Inferior parietal cortex (tissue), 1 donor: ENCODE results near the gene IL1R1.

Experiments
- DNase-seq: peaks from one replicate; pipeline ENCODE4 v3.0.0-alpha.2; 2016; ENCODE audit errors: extremely low spot score

IL1R1 gene

DNA sequence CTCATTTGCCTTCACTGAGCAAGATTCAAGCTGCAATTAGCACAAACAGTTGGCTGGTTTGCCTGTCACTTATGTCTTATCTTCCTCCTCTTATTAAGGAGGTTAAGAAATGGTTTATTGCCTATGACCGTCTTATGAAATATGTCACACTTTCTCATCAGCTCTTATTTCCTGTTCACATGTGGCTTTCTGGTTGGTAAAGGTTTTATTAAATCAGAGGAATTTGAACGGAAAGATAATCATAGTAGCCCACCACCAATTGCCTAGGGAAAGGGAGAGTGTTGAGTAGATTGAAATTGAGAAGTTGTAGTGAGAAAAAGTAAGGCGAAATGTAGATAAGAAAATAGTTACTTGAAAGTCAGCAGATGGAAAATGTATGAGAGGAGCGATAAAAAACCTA, 4.2 kb upstream of the IL1R1 start:
- DNase-seq, result no peak

DNA sequence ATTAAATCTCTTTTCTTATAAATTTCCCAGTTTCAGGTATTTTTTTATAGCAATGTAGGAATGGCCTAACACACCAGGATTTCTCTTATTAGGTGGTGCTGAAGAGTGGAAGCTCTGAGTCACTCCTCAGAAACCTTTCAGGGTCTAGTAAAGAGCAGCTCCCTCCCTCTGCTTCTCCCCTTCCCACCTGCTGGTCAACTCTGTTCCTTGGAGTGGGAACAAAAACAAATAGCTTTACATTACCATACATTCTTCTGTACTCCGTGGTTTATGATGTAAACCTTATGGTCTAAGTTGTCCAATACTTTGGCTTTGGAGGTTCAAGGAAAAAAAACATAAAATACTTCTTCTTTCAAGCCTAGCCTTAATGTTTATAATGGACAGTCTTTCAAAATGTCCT, 2.7 kb upstream of the IL1R1 start:
- no peak for DNase-seq

DNA sequence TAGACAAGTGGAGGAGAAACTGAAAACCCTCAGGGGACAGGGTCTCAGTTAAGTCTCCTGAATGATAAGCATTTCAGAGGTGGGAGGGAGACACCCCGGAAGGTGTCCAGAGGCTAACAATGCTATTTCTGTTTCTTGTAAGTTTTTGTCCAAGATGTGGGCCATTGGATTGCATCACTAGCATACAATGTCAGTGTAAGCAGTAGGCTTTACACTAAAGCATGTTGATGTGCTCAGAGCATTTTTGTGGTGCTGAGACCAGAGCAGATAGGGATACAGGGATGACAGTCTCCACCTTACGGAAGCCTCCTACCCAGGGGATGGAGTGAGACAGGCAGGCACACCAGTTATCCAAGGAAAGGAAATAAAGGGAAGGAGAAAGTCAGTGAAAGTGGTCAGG, 2.2 kb upstream of the IL1R1 start:
- no peak for DNase-seq

DNA sequence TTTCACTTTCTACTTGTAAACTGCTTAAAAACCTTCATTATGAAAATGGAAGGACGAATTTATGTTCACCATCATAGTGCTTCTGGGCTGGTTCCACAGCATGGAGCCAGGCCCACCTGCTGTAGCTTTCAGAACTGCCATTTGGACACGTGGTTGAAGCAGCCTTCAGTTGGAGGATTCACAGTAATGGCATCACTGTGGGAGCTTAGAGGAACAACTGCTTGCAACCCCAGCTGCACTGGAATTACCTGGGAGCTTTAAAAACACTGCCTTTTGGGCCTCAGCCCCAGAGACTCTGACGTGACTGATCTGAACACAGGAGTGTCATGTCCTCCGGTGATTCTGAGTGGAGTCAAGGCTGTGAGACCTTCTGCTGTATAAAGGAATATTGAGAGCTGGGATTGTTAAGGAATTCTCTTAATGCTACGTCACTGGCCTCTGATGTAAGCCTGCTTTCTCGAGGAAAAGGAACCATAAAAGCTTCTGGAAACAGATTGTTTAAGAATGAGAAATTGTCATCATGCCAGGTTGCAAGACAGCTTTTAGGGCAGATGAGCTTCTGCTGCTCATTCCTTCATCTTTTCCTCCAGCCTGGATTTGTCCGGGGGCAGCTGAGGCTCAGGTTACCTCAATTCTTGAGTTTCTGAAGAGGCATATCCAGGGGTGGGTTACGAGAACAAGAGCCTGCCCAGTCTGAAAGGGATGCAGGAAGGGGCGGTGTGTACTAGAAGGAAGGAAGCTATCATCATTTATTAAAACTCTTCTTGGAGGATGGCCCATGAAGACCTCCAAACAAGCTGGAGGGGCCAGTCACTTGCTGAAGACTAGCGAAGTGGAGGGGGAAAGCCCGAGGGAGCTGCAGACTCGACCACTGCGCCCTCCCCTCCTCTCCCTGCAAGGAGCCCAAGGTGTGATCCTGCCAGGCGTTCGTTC, 1.3 kb upstream of the IL1R1 start:
- no peak for DNase-seq

DNA sequence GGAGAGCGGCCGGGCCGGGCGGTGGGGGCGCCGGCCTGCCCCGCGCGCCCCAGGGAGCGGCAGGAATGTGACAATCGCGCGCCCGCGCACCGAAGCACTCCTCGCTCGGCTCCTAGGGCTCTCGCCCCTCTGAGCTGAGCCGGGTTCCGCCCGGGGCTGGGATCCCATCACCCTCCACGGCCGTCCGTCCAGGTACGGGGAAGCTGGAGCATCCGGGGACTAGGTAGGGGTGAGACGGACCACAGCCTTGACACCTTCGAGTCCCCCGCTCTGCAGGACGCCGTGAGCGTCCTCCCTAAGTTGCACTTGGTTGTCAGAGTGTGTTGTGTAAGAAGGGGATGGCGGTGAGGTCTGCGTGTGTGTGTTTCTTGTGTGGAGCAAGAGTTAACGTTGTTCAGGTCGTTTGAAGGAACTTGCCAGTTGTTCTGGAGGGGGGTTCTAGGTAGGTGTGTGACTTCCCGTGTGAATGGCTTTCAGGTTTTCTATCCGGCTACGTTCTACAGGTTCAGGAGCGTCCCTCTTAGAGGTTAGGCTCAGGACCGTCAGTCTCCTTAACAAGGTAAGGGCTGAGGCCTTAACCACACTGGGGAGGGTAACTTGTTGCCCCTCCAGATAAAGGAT, 393 bp downstream of the IL1R1 start:
- no peak for DNase-seq

DNA sequence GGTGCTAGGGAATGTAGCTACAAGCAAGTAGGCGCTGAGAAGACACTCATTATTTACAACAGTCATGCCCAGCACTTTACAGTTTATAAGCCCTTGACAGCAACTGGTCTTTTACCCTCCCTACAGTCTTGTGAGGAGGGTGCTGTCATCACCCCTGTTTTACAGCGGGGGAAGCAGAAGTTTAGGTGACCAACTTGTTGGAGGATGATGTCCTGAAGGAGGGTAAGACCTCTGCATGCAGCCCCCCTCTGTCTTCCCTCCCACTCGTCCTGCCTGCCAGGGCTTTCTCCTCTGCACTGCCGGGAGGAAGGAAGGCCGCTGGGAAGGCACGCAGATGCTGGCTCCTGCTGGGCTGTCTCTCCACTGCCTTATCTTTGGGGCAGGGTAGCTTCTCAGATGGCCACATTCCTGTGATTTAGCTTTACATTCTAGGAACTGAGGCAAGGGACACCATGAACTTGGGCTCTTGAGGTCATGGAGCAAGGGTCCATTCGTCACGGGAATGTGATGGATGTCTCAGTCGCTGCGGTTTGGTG, 972 bp downstream of the IL1R1 start:
- no peak for DNase-seq

DNA sequence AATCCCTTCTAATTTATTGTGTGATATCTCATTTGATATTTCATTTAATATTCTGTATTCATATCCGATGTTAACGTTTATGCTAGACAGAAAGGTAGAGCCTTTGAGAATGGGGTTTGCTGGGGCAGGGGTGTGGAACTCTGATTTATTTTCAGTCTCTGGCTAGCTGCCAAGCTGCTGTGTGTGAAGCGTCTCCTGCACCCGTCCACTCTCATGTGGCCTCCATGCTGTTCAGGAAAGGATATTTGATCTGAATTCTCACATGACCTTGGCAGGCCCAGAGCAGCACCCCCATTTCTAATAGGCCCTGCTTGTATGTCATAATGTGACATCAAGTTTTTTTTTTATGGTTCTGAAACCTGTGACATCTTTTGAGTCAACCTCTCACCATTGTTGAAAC, 1.6 kb downstream of the IL1R1 start:
- DNase-seq, result no peak

DNA sequence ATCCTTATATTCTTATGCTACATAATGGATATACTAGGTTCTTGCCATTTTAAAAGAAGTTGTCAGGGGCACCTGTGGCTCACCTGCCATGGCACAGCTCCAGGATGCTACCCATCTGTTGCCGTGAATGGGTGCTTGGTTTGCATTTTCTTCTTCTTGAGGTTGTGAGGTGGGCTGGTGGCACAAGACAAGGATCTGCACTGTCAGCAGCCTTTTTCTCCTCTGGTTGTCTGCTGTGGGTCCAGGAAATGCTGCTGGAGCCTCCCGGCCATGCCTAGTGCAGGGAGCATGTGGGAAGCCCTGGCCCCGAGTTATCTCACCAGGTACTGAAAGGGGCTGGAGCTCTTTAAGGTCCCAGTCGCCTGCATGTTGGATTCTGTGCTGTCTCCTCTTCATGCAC, 2.6 kb downstream of the IL1R1 start:
- DNase-seq, result no peak

DNA sequence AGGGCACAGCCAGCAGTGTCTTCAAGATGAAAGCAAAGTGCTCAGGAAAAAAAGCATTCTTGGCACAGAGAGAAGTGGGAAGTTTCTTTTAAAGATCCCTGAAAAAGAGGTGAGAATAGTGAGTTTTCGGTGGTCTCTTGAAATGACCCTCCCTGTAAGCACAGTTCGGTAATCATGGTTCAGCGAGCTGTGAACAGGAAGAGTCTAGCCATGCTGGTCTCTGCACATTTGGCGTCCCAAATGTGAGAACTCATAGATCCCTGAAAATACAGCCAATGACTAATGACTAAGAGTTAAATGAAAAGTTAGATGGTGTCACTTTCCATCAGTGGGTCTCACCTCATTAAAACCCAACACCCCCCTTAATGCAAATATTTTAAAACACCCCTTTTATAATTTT, 3.4 kb downstream of the IL1R1 start:
- DNase-seq, result no peak

DNA sequence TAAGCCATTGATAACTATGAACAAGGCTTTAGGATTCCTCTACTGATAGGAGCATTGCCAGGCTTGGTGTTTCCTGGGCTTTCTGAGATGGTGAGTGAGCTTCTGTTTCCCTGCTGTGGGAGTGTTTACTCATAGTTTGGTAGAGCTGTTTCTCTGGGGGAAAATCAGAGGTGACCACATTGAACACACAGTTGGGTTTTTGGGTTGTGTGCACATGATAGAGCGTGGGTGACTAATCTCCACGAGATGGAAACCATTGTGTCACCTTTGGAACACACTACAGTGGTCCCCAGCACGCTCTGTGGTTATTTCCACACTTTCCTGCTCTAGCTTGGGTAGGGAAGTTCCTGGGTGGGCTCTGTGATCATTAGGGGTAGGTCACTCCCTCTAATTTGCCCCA, 5.4 kb downstream of the IL1R1 start:
- no peak for DNase-seq

DNA sequence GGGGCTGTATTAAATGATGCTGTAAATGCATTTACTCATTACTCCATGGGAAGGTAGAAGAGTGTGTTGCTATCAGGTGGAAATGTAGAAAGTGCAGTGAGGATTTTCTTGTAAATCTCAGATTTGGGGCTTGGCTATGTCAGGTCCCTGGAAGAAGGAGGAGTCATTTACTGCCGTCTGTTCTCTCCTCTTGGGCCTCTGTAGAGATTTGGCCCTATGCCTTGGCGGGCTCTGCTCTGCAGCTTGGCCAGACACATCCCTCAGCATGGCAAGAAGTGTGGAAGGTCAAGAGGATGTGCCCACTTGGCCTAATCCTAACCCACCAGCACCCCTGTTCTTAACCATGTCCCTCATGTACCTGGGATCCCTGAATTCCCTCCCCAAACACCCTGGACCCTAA, 6.7 kb downstream of the IL1R1 start:
- DNase-seq, result no peak

DNA sequence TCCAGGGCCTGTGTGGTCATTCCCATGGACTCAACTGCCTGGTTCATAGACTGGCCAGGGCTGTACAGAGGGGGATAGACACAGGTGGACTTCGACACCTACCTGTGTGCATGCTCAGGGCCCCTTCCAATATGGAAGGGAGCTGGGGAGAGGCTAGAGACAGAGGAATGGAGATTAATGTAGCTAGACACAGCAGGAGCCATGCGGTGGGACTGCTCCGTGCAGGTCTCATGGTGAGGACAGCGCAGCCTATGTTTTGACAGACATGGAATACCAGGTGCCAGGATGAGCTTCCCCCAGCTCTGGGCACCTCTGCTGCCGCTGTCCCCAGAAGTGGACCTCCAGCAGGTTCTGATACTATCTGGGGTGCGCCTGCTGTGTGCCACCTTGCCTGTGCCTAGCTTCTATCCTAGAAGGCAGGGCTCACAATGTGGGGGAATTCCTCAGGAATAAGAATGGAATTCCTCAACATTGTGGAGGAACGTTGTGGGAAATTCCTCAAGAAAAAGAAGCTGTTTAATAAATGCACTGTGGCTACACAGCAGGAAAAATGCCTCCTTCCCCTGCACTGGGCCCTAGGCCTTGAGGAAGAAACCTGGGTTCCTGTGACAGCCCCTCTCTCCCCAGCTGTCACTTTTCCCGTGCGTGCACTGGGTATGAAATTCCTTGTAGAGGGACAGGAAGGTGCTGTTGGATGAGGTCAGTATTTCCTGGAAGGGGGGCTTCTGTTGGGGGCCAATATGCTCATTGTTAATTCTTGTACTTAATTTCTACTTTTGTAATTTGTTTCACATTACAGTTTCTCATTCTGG, 7.3 kb downstream of the IL1R1 start:
- no peak for DNase-seq

DNA sequence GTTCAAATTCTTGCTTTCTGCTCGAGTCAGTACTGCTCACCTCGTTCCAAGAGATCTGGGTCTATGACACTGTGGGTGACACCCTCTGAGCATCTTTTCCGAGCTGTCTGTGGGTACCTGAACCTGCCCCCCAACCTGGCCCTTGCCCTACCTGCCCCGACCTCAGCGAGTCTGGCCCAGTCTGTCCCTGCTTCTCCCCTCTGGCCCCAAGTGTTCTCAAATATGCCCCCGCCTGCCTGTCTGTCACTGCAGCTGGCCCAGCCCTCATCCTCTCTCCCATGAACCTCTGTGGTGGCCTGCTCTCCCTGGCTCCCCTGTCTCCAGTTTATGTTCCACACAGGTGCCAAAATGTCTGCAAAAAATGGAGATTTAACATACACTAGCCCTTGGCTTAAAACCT, 11.8 kb downstream of the IL1R1 start:
- no peak for DNase-seq

DNA sequence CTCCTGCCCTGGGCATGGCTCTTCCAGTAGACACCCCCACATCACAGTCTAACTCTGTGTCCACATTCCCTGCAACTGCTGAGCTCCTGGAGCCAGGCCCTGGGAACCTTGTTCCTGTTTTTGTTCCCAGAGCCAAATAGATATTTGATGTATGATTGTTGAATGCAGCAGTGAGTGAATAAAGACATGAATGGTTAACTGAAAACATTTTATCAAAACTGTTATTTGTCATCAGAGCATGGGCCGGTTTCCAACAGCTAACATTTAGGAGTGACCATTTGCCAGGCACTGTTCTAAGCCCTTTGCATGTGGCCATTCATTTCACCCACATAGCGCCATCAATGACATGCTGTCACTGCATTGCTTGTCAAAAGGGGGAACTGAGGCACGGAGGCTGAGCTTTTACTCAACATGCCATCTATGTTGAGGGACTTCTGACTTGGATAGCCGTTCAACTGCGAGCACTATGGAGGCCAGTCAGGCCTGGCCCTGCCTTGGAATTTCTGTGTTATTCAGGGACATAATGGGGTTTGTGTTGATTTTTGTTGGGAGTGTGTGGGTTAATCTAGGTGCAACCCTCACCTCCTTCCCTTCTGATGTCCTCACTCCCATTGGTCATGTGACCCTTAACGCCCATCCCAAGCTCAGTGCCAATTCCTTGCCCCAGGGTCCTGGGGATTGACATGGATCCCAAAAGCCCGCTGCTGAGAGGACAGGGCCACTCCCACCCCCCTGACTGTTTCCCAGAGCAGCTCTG, 12.6 kb downstream of the IL1R1 start:
- no peak for DNase-seq

DNA sequence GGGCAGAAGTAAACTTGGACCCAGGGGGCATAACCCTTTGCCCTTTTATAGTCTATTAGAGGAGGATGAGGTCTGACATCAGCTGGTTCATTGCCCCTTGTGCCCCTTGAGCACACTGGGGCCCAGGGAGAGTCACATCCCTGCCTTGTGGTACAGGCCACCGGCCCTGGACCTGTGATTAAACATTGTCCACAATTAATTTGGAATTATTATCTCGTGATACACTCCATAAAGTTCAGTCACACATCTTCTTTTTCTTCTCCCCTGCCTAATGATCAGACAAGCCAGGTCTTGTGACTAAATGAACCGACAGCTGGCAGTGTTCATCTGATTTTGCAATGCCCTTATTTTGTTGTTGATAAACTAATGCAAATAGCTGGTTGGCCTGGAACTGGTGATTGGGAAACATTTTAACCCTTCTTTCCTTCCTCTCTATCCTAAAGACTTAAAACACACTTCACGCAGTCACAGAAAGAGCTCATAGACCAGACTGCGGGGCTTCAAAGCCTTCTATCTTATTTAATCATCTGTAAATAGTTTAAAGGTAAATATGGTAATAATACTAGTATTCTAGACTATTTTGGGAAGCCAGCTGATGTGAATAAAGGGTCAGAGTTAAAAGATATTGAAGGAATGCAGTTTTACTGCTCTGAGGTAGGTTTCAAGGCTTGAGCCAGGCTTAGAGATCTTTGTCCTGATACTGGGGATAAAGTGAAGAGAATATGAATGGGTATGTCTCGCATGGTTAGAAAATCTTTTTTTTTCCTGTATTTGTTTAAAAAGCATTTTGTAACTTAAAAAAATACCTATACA, 13.4 kb downstream of the IL1R1 start:
- DNase-seq, result no peak

DNA sequence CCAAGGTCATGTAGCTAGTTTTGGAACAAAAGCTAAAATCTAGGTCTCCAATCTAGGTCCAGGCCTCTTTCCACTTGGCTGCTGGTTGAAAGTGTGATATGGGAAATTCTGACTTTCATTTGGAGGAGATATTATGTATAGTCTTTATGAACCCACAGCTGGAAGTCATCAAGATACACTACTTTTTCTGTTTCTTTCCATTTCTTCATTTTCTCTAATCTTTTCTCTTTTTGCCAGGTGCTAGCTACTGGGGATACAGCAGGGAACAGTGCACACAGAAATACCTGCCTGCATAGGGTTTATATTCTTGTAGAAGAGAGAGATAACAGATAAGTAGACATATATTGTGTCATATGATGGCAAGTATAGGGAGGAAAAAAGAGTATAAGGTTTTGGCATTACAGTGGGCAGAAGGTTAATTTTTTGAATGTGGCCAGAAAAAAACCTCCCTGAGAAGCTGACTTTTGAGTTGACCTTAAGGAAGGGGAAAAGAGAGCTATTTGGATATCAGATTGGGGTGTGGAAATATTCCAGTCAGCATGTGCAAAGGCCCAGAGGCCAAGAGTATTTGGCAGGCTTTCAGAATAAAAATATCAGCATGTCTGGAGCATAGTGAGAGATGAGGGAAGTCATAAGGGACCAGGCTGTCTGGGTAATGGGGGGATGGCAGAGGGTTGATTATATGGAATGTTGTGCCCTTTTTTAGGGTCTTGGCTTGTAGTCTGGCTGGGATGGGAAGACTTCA, 15.6 kb downstream of the IL1R1 start:
- DNase-seq, result no peak

DNA sequence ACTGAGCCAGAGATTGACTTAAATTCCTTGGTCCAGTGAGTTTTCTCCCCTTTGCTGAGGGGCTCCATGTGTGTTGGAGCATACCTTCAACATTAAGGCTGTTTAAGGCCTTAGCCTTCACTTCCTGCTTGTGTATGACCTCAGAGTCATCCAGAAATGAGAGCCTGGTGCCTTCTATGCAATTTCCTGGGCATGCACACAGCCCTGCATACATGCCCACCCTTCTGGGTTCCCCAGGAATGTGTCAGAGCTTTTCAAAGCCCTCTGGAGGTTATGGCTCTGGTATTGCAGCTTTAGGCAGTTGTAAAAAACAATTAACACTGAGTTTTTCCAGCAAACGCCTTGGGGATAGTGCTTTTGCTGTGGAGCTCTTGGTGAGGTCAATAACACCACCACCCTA, 16.7 kb downstream of the IL1R1 start:
- no peak for DNase-seq

DNA sequence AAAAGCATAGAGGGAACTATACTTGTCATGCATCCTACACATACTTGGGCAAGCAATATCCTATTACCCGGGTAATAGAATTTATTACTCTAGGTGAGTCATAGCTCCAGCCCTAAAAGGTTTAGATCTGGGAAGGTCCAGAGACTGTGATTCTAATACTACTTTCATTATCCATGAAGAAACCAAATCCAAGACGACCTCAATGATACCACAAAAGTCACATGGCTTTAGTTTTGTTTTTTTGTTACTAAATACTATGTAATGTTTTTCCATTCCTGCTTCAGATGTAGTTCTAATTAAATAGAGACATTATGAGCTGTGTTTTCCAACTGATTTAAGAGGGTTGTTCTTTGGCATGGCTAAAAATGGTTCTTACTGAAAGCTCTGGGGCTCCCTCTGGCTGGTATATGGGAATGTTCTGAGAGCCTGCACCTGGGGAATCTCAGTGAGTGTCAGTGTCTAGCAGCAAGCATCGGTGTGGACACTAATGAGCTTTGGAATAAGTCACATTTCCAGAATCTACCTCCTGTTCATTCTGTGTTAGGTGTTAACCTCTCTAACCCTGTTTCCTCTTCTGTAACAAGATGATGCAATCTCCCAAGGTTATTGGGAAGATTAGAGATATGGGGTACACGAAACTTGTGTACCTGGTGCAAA, 23.8 kb downstream of the IL1R1 start:
- peak; percentile 32 for DNase-seq

DNA sequence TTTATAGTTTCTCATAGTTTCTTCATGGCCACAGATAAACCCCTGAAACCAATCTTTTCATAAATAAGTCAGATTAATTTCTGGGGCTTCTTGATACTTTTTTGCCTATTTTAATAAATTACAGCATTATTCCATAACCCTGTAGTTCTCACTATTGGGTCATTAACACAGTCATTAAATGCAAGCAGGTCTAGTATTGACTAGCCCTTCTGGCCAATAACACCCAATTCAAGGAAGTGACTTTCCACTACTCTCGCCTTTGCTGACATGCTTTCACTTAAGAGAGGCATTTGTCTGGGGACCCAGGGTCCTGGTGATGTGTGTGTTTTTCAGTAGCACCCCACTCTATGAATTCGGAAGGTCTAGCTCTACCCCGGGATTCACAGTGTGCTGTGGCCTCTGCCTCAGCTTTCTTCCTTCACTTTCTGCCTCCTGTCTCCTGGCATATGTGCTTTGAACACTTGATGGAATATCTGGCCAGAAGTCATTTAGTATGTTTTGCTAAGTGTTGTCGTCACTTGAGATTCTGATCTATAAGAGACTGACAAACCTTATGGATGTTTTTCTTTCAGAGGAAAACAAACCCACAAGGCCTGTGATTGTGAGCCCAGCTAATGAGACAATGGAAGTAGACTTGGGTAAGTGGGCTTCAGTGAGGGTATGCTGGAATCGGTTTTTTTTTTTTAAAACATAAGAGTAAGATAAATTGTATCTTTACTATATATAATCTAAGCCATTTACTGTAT, 25.7 kb downstream of the IL1R1 start:
- DNase-seq, result no peak
